ENCODE data around the gene MYL6B.
"Not testable (repeated sequence)": the region's sequence is repeated elsewhere in the genome, so short reads cannot be mapped to it uniquely, and the experiment has no call there.

MYL6B gene

GRCh38 chr12:56190695-56191155 lies 38.3 kb downstream of the MYL6B start:
- Histone ChIP-seq H3K27me3 (ENCODE audit: control insufficient read depth, insufficient read depth, low read length) (no peaks in the 10 kb centered on the region), H3K9me3 (ENCODE audit: control insufficient read depth, low read depth, low read length) (no peaks in the 10 kb centered on the region), H3K27ac (ENCODE audit: low read length) (no peak overlapping the region), H3K36me3 (ENCODE audit: control insufficient read depth, low read depth, low read length) (peaks cover 10% of the 10 kb centered on the region), H3K9ac (ENCODE audit: low read length) (peak overlapping the region; percentile 94), H3K4me3 (ENCODE audit: low read length) (peak overlapping the region; percentile 100), H3K4me1 (ENCODE audit: control insufficient read depth, low read depth, low read length) (peaks cover 9% of the 10 kb centered on the region)

GRCh38 chr12:56192582-56192981 lies 40.2 kb downstream of the MYL6B start:
- Histone ChIP-seq H3K4me3 (ENCODE audit: low read length) (no peak overlapping the region), H3K9ac (ENCODE audit: low read length) (no peak overlapping the region), H3K27me3 (ENCODE audit: control insufficient read depth, insufficient read depth, low read length) (no peaks in the 10 kb centered on the region), H3K36me3 (ENCODE audit: control insufficient read depth, low read depth, low read length) (no peaks in the 10 kb centered on the region), H3K4me1 (ENCODE audit: control insufficient read depth, low read depth, low read length) (peaks cover 8% of the 10 kb centered on the region), H3K9me3 (ENCODE audit: control insufficient read depth, low read depth, low read length) (no peaks in the 10 kb centered on the region), H3K27ac (ENCODE audit: low read length) (no peak overlapping the region)

GRCh38 chr12:56193025-56193578 lies 40.7 kb downstream of the MYL6B start:
- H3K36me3 ChIP-seq (ENCODE audit: control insufficient read depth, low read depth, low read length) = no peaks in the 10 kb centered on the region
- no peak overlapping the region for H3K9ac ChIP-seq (ENCODE audit: low read length)
- H3K27ac ChIP-seq (ENCODE audit: low read length) = no peak overlapping the region
- H3K4me3 ChIP-seq (ENCODE audit: low read length) = no peak overlapping the region
- peaks cover 4% of the 10 kb centered on the region for H3K4me1 ChIP-seq (ENCODE audit: control insufficient read depth, low read depth, low read length)
- H3K9me3 ChIP-seq (ENCODE audit: control insufficient read depth, low read depth, low read length) = no peaks in the 10 kb centered on the region
- no peaks in the 10 kb centered on the region for H3K27me3 ChIP-seq (ENCODE audit: control insufficient read depth, insufficient read depth, low read length)

- not testable (repeated sequence) for H3K27me3 ChIP-seq (ENCODE audit: control insufficient read depth, insufficient read depth, low read length); H3K9me3 ChIP-seq (ENCODE audit: control insufficient read depth, low read depth, low read length); H3K27ac ChIP-seq (ENCODE audit: low read length); H3K4me1 ChIP-seq (ENCODE audit: control insufficient read depth, low read depth, low read length); H3K4me3 ChIP-seq (ENCODE audit: low read length); H3K36me3 ChIP-seq (ENCODE audit: control insufficient read depth, low read depth, low read length); H3K9ac ChIP-seq (ENCODE audit: low read length)
These were observed 44.6 kb downstream of the MYL6B start for GRCh38 chr12:56196818-56197550.

GRCh38 chr12:56197921-56198635 lies 45.7 kb downstream of the MYL6B start:
- no peaks in the 10 kb centered on the region for H3K36me3 ChIP-seq (ENCODE audit: control insufficient read depth, low read depth, low read length)
- no peak overlapping the region for H3K27ac ChIP-seq (ENCODE audit: low read length)
- no peak overlapping the region for H3K4me3 ChIP-seq (ENCODE audit: low read length)
- no peaks in the 10 kb centered on the region for H3K27me3 ChIP-seq (ENCODE audit: control insufficient read depth, insufficient read depth, low read length)
- H3K9ac ChIP-seq (ENCODE audit: low read length) = no peak overlapping the region
- no peaks in the 10 kb centered on the region for H3K9me3 ChIP-seq (ENCODE audit: control insufficient read depth, low read depth, low read length)
- no peaks in the 10 kb centered on the region for H3K4me1 ChIP-seq (ENCODE audit: control insufficient read depth, low read depth, low read length)

- no peaks in the 10 kb centered on the region for H3K4me1 ChIP-seq (ENCODE audit: control insufficient read depth, low read depth, low read length)
- H3K4me3 ChIP-seq (ENCODE audit: low read length) = no peak overlapping the region
- no peak overlapping the region for H3K9ac ChIP-seq (ENCODE audit: low read length)
- H3K27ac ChIP-seq (ENCODE audit: low read length) = no peak overlapping the region
- no peaks in the 10 kb centered on the region for H3K27me3 ChIP-seq (ENCODE audit: control insufficient read depth, insufficient read depth, low read length)
- no peaks in the 10 kb centered on the region for H3K36me3 ChIP-seq (ENCODE audit: control insufficient read depth, low read depth, low read length)
- H3K9me3 ChIP-seq (ENCODE audit: control insufficient read depth, low read depth, low read length) = no peaks in the 10 kb centered on the region
These were observed 46.4 kb downstream of the MYL6B start for GRCh38 chr12:56198836-56199235.

- Histone ChIP-seq H3K36me3 (ENCODE audit: control insufficient read depth, low read depth, low read length) (peaks cover 27% of the 10 kb centered on the region), H3K4me1 (ENCODE audit: control insufficient read depth, low read depth, low read length) (no peaks in the 10 kb centered on the region), H3K27me3 (ENCODE audit: control insufficient read depth, insufficient read depth, low read length) (no peaks in the 10 kb centered on the region), H3K9ac (ENCODE audit: low read length) (no peak overlapping the region), H3K27ac (ENCODE audit: low read length) (no peak overlapping the region), H3K9me3 (ENCODE audit: control insufficient read depth, low read depth, low read length) (no peaks in the 10 kb centered on the region), H3K4me3 (ENCODE audit: low read length) (no peak overlapping the region)
These were observed 50.0 kb downstream of the MYL6B start for GRCh38 chr12:56202366-56202765.

GRCh38 chr12:56202838-56203237 lies 50.5 kb downstream of the MYL6B start:
- Histone ChIP-seq H3K27me3 (ENCODE audit: control insufficient read depth, insufficient read depth, low read length) (no peaks in the 10 kb centered on the region), H3K9me3 (ENCODE audit: control insufficient read depth, low read depth, low read length) (no peaks in the 10 kb centered on the region), H3K4me1 (ENCODE audit: control insufficient read depth, low read depth, low read length) (no peaks in the 10 kb centered on the region), H3K36me3 (ENCODE audit: control insufficient read depth, low read depth, low read length) (peaks cover 32% of the 10 kb centered on the region), H3K27ac (ENCODE audit: low read length) (no peak overlapping the region), H3K4me3 (ENCODE audit: low read length) (no peak overlapping the region), H3K9ac (ENCODE audit: low read length) (no peak overlapping the region)

- Histone ChIP-seq H3K4me3 (ENCODE audit: low read length) (no peak overlapping the region), H3K9me3 (ENCODE audit: control insufficient read depth, low read depth, low read length) (no peaks in the 10 kb centered on the region), H3K9ac (ENCODE audit: low read length) (no peak overlapping the region), H3K4me1 (ENCODE audit: control insufficient read depth, low read depth, low read length) (no peaks in the 10 kb centered on the region), H3K27ac (ENCODE audit: low read length) (no peak overlapping the region), H3K27me3 (ENCODE audit: control insufficient read depth, insufficient read depth, low read length) (no peaks in the 10 kb centered on the region), H3K36me3 (ENCODE audit: control insufficient read depth, low read depth, low read length) (peaks cover 36% of the 10 kb centered on the region)
These were observed 51.9 kb downstream of the MYL6B start for GRCh38 chr12:56204275-56204674.

- Histone ChIP-seq H3K9ac (ENCODE audit: low read length) (no peak overlapping the region), H3K4me3 (ENCODE audit: low read length) (no peak overlapping the region), H3K36me3 (ENCODE audit: control insufficient read depth, low read depth, low read length) (peaks cover 45% of the 10 kb centered on the region), H3K27me3 (ENCODE audit: control insufficient read depth, insufficient read depth, low read length) (no peaks in the 10 kb centered on the region), H3K4me1 (ENCODE audit: control insufficient read depth, low read depth, low read length) (no peaks in the 10 kb centered on the region), H3K27ac (ENCODE audit: low read length) (no peak overlapping the region), H3K9me3 (ENCODE audit: control insufficient read depth, low read depth, low read length) (no peaks in the 10 kb centered on the region)
These were observed 53.1 kb downstream of the MYL6B start for GRCh38 chr12:56205445-56205844.

- Histone ChIP-seq H3K4me3 (ENCODE audit: low read length) (no peak overlapping the region), H3K4me1 (ENCODE audit: control insufficient read depth, low read depth, low read length) (no peaks in the 10 kb centered on the region), H3K27ac (ENCODE audit: low read length) (no peak overlapping the region), H3K9me3 (ENCODE audit: control insufficient read depth, low read depth, low read length) (no peaks in the 10 kb centered on the region), H3K27me3 (ENCODE audit: control insufficient read depth, insufficient read depth, low read length) (no peaks in the 10 kb centered on the region), H3K9ac (ENCODE audit: low read length) (no peak overlapping the region), H3K36me3 (ENCODE audit: control insufficient read depth, low read depth, low read length) (peaks cover 52% of the 10 kb centered on the region)
These were observed 54.2 kb downstream of the MYL6B start for GRCh38 chr12:56206452-56207166.

Data from iPS-18a (cell line).